Measurements from ENCODE around the gene SLC35F2. TPM values are rescaled to one million over a fixed set of nuclear protein-coding genes. Genes with fewer than 3 reads are reported as not detected.

The SLC35F2 gene
- total and polyA plus RNA-seq, 2 of the 8 experiments (the other 6 are each of a cell fraction or from before 2014, with no cell fraction given) = 15.1 to 29.7 TPM

DNA sequence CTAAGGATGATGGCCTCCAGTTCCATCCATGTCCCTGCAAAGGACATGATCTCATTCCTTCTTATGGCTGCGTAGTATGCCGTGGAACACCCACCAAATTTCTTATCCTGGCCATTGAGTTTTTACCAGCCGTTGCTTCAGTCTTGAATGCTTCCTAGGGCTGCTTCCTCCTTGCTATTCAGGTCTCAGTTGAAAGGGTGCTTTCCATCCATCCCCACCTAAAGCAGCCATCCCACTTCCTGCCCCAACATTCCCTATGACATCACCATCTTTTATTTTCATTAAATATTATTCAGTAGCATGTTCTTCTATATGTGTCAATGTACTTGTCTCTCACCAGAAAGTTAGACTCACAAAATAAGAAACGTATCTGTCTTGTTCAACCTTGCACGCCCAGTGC lies 106.1 kb downstream of the SLC35F2 start:
- WGBS, 2 experiments (ENCODE audit: extremely low coverage in 1 of 2, insufficient coverage in 1 of 2, insufficient read length in 1 of 2, insufficient replicate concordance in 2 of 2, low coverage in 1 of 2, low lambda C conversion rate in 2 of 2, missing lambda C conversion rate in 1 of 2) = 76% methylated on average over 5 of the region's 5 CpGs; no CpG with 5 or more reads in 1 of the 2 experiments
- H3K9me3 ChIP-seq (ENCODE audit: insufficient read depth in 2 of 2, low read depth in 1 of 2, low read length in 1 of 2) = no peaks in the 10 kb centered on the region
- ChIA-PET CTCF (ENCODE audit: partially characterized antibody) (interaction anchor here (1.6 to 2.3 kb wide), 2 partner anchors 10 to 12 kb away, joined by 3 to 6 read pairs; no protein-coding TSS in a partner anchor), POLR2A (ENCODE audit: partially characterized antibody) (no interaction called here)
- no peaks in the 10 kb centered on the region for H4K20me1 ChIP-seq (replicated peaks in 1 of 2; ENCODE audit: control insufficient read depth in 1 of 2, insufficient read depth in 2 of 2, low read length in 2 of 2)
- H3K4me2 ChIP-seq (ENCODE audit: insufficient read depth in 1 of 2, low read depth in 2 of 2, low read length in 2 of 2) = no peak overlapping the region
- FAIRE-seq (no peak), DNase-seq (ENCODE audit: low read depth in 1 of 2, low spot score in 2 of 2) (no peak)
- H2AK5ac ChIP-seq (ENCODE audit: low read depth, low read length) = no peak overlapping the region
- no peak overlapping the region for H4K8ac ChIP-seq (ENCODE audit: extremely low read depth, insufficient read depth, low read length)
- no peaks in the 10 kb centered on the region for H3K36me3 ChIP-seq (ENCODE audit: control insufficient read depth in 2 of 4, insufficient read depth in 4 of 4, low read length in 3 of 4)
- H2BK5ac ChIP-seq (ENCODE audit: low read depth, low read length) = no peak overlapping the region
- H3K79me1 ChIP-seq (ENCODE audit: low read depth, low read length) = no peaks in the 10 kb centered on the region
- no peaks in the 10 kb centered on the region for H3K4me1 ChIP-seq (replicated peaks in 1 of 4; ENCODE audit: control insufficient read depth in 3 of 4, insufficient read depth in 4 of 4, low read length in 3 of 4)
- H3K18ac ChIP-seq (ENCODE audit: extremely low read depth, low read length) = no peak overlapping the region
- no peak overlapping the region for H3K56ac ChIP-seq (replicated peaks; ENCODE audit: insufficient read length, low read depth, low read length)
- H3K27me3 ChIP-seq (replicated peaks in 1 of 4; ENCODE audit: control insufficient read depth in 3 of 4, extremely low read depth in 1 of 4, insufficient read depth in 3 of 4, low read length in 3 of 4) = no peaks in the 10 kb centered on the region
- no peak overlapping the region for H2BK12ac ChIP-seq (ENCODE audit: low read depth, low read length)
- no peak overlapping the region for H4K91ac ChIP-seq (replicated peaks; ENCODE audit: insufficient read length, low read length)
- no peak overlapping the region for H2AFZ ChIP-seq (ENCODE audit: low read length)
- no peak overlapping the region for H3K27ac ChIP-seq (ENCODE audit: low read depth, low read length)
- H3K79me2 ChIP-seq (ENCODE audit: control insufficient read depth in 1 of 2, insufficient read depth in 2 of 2, low read length in 2 of 2) = no peaks in the 10 kb centered on the region
- H2BK120ac ChIP-seq (replicated peaks; ENCODE audit: low read depth, low read length) = no peak overlapping the region
- H4K5ac ChIP-seq (ENCODE audit: insufficient read length, low read depth, low read length) = no peak overlapping the region
- H3K4me3 ChIP-seq (ENCODE audit: extremely low read depth in 1 of 4, insufficient read depth in 2 of 4, low read depth in 3 of 4, low read length in 4 of 4) = no peak overlapping the region
- no peaks in the 10 kb centered on the region for H3K23me2 ChIP-seq (ENCODE audit: low read depth, low read length)
- no peak overlapping the region for H2BK20ac ChIP-seq (ENCODE audit: low read length)
- H3K4ac ChIP-seq (replicated peaks; ENCODE audit: insufficient read length, low read depth, low read length) = no peak overlapping the region
- H3K14ac ChIP-seq (ENCODE audit: insufficient read length) = no peak overlapping the region
- no peak overlapping the region for H2BK15ac ChIP-seq (ENCODE audit: low read length)
- H3K23ac ChIP-seq (ENCODE audit: insufficient read length) = no peak overlapping the region
- no peak overlapping the region for H3K9ac ChIP-seq (replicated peaks in 1 of 4; ENCODE audit: extremely low read depth in 1 of 4, low read depth in 3 of 4, low read length in 3 of 4)
- TF ChIP-seq CTBP2 (IDR thresholded peaks at IDR 0.05; ENCODE audit: borderline replicate concordance, insufficient read depth, insufficient read length, low read length) = no peak
- TF ChIP-seq BRCA1 (IDR thresholded peaks at IDR 0.05; ENCODE audit: low read depth, low read length) = no peak
- TF ChIP-seq TCF12 (IDR thresholded peaks at IDR 0.05; ENCODE audit: low read depth, low read length) = no peak
- no peak for TF ChIP-seq E2F6 (IDR thresholded peaks at IDR 0.05)
- TF ChIP-seq ASH2L (IDR thresholded peaks at IDR 0.05; ENCODE audit: low read length) = no peak
- no peak for TF ChIP-seq RNF2 (IDR thresholded peaks at IDR 0.05; ENCODE audit: borderline replicate concordance, low read depth, low read length, missing control alignments, poor library complexity, severe bottlenecking)
- TF ChIP-seq YY1 (IDR thresholded peaks at IDR 0.05; ENCODE audit: low read depth, low read length) = no peak
- TF ChIP-seq CTCF (IDR thresholded peaks at IDR 0.05; ENCODE audit: control extremely low read depth in 1 of 3, insufficient read depth in 1 of 3, low read depth in 1 of 3, low read length in 3 of 3) = no peak
- no peak for TF ChIP-seq EZH2 (IDR thresholded peaks at IDR 0.05; ENCODE audit: low read depth, low read length, severe bottlenecking)
- TF ChIP-seq HDAC2 (IDR thresholded peaks at IDR 0.05; ENCODE audit: borderline replicate concordance in 1 of 2, low read depth in 2 of 2, low read length in 2 of 2) = no peak

All from H1 (cell line).